Suprapubic skin (tissue), 4 donors: Measurements from ENCODE around the gene SH3BP5. TPM values are rescaled to one million over a fixed set of nuclear protein-coding genes. Genes with fewer than 3 reads are reported as not detected.
A peak's percentile ranks its signal among the peaks of the same experiment; 100 is the strongest.

Experiments
- DNase-seq, 2 donors: peaks; one replicate each; pipeline ENCODE4 v3.0.0-alpha.2; 2019; ENCODE audit warnings: low spot score in 2 of 2
- H3K27ac ChIP-seq: fragments of 200-600 bp; sonication (generic); one replicate; pipeline ENCODE4 v1.5.1; 2019
- H3K27me3 ChIP-seq: fragments of 200-600 bp; sonication (generic); one replicate; pipeline ENCODE4 v1.5.1; 2019
- H3K36me3 ChIP-seq: fragments of 200-600 bp; sonication (generic); one replicate; pipeline ENCODE4 v1.5.1; 2019
- H3K4me1 ChIP-seq: fragments of 200-600 bp; sonication (generic); one replicate; pipeline ENCODE4 v1.5.1; 2019
- H3K4me3 ChIP-seq: fragments of 200-600 bp; sonication (generic); one replicate; pipeline ENCODE4 v1.5.1; 2019; ENCODE audit warnings: mild to moderate bottlenecking
- H3K9me3 ChIP-seq: fragments of 200-600 bp; sonication (generic); one replicate; pipeline ENCODE4 v1.5.1; 2019
- EP300 ChIP-seq: sonication (generic); formaldehyde crosslinking; IDR thresholded peaks from one replicate; pipeline ENCODE4 v1.6.1; 2017; ENCODE audit warnings: antibody characterized with exemption
- POLR2A ChIP-seq, 2 donors: fragments of 450-650 bp; IDR thresholded peaks; one replicate each; pipeline ENCODE4 v1.6.1; 2017; ENCODE audit warnings: antibody characterized with exemption in 2 of 2, mild to moderate bottlenecking in 2 of 2, moderate library complexity in 2 of 2
- POLR2AphosphoS5 ChIP-seq, 3 donors: sonication (generic); formaldehyde crosslinking; IDR thresholded peaks; one replicate each; pipeline ENCODE4 v1.6.1; 2017; ENCODE audit warnings: antibody characterized with exemption in 3 of 3
- WGBS: methylation state at CpG from one replicate; pipeline ENCODE4 v1.1.5; 2018; 5-methylcytosine and 5-hydroxymethylcytosine counted together
- total RNA-seq, 4 donors: library from RNA; depleted of rRNA; stranded (reverse); fragments of >200 nt; gene quantifications; one replicate each; pipeline ENCODE4 v1.1.0, GENCODE V29; 2016
- TF ChIP-seq, protein P1 (sequence below), 2 donors: fragments of 200-600 bp in 1 of 2; fragments of 450-650 bp in 1 of 2; sonication (generic) in 1 of 2; IDR thresholded peaks; one replicate each; pipeline ENCODE4 v1.5.1; 2016 to 2019; ENCODE audit warnings: antibody characterized with exemption in 2 of 2, mild to moderate bottlenecking in 1 of 2, moderate library complexity in 1 of 2

The SH3BP5 gene
- total RNA-seq, 4 donors from 2014 or later: 11.2 to 27.0 (median 17.8) TPM

DNA sequence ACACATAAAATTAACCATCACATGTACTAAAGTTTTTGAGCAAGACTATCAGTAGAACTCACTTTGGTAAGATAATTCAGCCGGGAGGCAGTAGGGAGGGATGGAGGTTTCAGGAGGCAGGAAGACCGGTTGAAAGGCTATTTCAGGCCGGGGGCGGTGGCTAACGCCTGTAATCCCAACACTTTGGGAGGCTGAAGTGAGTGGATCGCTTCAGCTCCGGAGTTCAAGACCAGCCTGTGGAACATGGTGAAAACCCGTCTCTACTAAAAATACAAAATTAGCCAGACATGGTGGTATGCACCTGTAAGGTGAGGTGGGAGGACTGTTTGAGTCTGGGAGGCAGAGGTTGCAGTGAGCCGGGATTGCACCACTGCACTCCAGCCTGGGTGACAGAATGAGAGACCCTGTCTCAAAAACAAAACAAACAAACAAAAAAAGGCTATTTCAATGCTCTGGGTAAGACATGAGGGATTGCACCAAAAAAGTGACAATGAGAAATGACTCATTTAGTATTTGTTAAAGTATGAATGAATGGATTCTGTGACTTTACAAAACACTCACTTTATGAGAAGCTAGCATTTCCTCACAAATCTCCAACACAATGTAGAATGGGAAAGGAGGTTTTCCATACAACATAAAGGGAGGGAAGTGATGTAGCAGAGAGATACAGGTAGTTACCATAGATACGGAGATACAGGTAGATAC, 43.9 kb downstream of the SH3BP5 start:
- Histone ChIP-seq H3K27ac (peak overlapping the region; percentile 54), H3K9me3 (no peaks in the 10 kb centered on the region), H3K27me3 (no peaks in the 10 kb centered on the region), H3K36me3 (no peaks in the 10 kb centered on the region), H3K4me3 (no peak overlapping the region), H3K4me1 (peaks cover 51% of the 10 kb centered on the region)
- WGBS: 94% methylated on average over 10 of the region's 10 CpGs
- DNase-seq: no peak
- TF ChIP-seq POLR2AphosphoS5 (IDR thresholded peaks at IDR 0.05): no peak
- no peak for TF ChIP-seq POLR2A (IDR thresholded peaks at IDR 0.05)
- TF ChIP-seq, protein P1, sequence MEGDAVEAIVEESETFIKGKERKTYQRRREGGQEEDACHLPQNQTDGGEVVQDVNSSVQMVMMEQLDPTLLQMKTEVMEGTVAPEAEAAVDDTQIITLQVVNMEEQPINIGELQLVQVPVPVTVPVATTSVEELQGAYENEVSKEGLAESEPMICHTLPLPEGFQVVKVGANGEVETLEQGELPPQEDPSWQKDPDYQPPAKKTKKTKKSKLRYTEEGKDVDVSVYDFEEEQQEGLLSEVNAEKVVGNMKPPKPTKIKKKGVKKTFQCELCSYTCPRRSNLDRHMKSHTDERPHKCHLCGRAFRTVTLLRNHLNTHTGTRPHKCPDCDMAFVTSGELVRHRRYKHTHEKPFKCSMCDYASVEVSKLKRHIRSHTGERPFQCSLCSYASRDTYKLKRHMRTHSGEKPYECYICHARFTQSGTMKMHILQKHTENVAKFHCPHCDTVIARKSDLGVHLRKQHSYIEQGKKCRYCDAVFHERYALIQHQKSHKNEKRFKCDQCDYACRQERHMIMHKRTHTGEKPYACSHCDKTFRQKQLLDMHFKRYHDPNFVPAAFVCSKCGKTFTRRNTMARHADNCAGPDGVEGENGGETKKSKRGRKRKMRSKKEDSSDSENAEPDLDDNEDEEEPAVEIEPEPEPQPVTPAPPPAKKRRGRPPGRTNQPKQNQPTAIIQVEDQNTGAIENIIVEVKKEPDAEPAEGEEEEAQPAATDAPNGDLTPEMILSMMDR (IDR thresholded peaks at IDR 0.05): no peak
- no peak for TF ChIP-seq EP300

DNA sequence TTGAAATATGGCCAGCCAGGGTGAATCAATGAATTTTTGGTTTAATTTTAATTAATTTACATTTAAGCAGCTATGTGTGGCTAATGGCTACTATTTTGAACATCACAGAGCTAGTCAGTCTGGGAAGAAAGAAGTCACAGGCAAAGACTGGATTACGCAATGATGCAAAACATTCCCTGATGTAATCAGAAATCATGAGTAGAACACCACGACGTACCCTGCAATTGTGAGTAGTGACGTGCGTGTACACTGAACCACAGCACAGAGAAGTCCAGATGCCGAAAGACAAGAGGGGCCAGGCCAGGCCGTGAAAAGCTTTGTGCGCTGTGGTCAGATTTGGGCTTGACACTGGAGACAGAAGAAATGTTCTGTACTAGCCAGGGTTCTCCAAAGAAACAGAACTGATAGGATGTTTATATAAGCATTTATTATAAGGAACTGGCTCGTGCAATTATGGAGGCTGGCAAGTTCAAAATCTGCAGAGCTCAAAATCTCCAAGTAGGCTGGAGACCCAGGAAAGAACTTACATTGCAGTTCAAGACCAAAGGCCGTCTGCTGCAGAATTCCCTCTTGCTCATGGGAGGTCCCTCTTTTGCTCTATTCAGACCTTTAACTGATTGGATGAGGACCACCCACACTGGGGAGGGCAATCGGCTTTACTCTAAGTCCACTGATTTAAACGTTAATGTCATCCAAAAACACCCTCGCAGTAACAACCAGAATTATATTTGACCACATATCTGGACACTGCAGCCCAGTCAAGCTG, 44.6 kb downstream of the SH3BP5 start:
- peak overlapping the region; percentile 54 for H3K27ac ChIP-seq
- DNase-seq: peak; percentile 88 to 91
- 66% methylated on average over 13 of the region's 13 CpGs for WGBS
- H3K36me3 ChIP-seq: no peaks in the 10 kb centered on the region
- peaks cover 44% of the 10 kb centered on the region for H3K4me1 ChIP-seq
- H3K27me3 ChIP-seq: no peaks in the 10 kb centered on the region
- TF ChIP-seq EP300 (peak; percentile 73), POLR2AphosphoS5 (IDR thresholded peaks at IDR 0.05) (peak; percentile 18 to 94 (median 78)), POLR2A (IDR thresholded peaks at IDR 0.05) (no peak)
- TF ChIP-seq, protein P1 (IDR thresholded peaks at IDR 0.05): no peak
- H3K4me3 ChIP-seq: no peak overlapping the region
- H3K9me3 ChIP-seq: no peaks in the 10 kb centered on the region

DNA sequence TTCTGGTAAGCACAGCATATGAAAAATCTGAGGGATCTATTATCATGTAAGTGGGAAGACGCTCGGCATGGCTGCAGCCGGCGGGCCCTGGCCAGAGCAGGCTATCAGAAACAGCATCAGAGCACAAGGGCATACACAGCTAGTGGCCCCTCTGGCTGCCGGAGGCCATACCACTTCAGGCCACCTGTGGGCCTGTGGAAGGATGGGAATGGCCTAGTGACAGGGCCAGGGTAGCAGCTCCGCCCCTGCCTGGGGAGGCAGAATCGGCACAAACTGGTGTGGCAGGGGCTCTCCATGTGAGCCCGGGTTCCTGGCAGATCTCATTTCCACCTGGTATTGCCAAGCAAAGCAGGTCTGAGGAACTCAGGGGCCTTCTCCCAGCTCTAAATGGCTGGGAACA, 46.4 kb downstream of the SH3BP5 start:
- H3K27ac ChIP-seq: no peak overlapping the region
- no peaks in the 10 kb centered on the region for H3K36me3 ChIP-seq
- TF ChIP-seq, protein P1 (IDR thresholded peaks at IDR 0.05): no peak
- TF ChIP-seq POLR2A (IDR thresholded peaks at IDR 0.05): no peak
- TF ChIP-seq POLR2AphosphoS5 (IDR thresholded peaks at IDR 0.05): no peak
- TF ChIP-seq EP300: no peak
- no peaks in the 10 kb centered on the region for H3K27me3 ChIP-seq
- H3K9me3 ChIP-seq: no peaks in the 10 kb centered on the region
- no peak overlapping the region for H3K4me3 ChIP-seq
- WGBS: 89% methylated on average over 7 of the region's 8 CpGs
- H3K4me1 ChIP-seq: peaks cover 26% of the 10 kb centered on the region
- DNase-seq: no peak

GRCh38 chr3:15284121-15284889, 48.1 kb downstream of the SH3BP5 start:
- Histone ChIP-seq H3K9me3 (no peaks in the 10 kb centered on the region), H3K27me3 (no peaks in the 10 kb centered on the region), H3K4me1 (peaks cover 32% of the 10 kb centered on the region), H3K36me3 (no peaks in the 10 kb centered on the region), H3K4me3 (no peak overlapping the region), H3K27ac (no peak overlapping the region)
- WGBS: 91% methylated on average over 5 of the region's 5 CpGs
- TF ChIP-seq, protein P1 (IDR thresholded peaks at IDR 0.05): no peak
- TF ChIP-seq POLR2AphosphoS5 (IDR thresholded peaks at IDR 0.05) (no peak), POLR2A (IDR thresholded peaks at IDR 0.05) (no peak)
- no peak for DNase-seq
